ENCODE results near the gene NCS1. TPM values are rescaled to one million over a fixed set of nuclear protein-coding genes. Genes with fewer than 3 reads are reported as not detected.

Gene NCS1
- total RNA-seq, 2 experiments from 2014 or later = 0.17 TPM; not detected in 1

DNA sequence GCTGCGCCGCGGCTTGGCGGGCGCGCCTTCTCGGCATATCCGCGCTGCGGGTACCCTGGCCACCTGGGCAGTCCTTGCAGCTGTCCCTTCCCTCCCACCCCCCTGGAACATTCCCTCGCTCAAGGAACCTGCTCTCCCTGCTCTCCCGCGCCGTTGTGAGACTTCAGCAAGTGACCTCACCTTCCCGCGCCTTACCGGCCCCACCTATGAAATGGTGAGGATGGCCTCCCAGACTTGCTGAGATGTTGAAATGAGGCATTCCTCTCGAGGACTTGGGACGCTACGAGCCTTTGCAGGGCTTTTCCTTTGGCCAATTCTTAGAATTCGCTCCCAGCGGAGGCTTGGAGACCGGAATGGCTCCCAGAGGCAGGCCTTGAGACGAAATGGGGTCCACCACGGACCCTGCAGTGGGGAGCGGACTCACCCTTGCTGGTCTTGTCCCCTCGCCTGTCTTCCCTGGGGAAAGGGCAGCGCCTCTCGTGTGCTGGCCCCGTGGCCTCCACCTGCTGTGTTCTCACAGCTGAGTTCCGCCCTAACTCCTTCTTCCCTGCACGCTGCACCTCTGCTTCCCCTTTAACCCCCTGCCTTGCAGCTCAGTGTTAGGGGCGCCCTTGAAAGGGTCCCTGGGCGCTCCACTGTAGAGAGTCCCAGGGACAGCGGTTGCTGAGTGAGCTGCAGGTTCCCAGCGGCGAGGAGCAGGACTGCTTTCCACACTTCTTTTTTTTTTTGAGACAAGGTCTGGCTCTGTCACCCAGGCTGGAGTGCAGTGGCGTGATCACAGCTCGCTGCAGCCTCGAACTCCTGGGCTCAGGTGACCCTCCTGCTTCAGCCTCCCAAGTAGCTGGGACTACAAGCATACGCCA is 94.3 kb downstream of the NCS1 start:
- peaks cover 86% of the 10 kb centered on the region for H3K27me3 Mint-ChIP-seq
- H3K4me1 ChIP-seq (ENCODE audit: insufficient read depth, low read length) = no peaks in the 10 kb centered on the region
- no peak overlapping the region for H3K4me3 Mint-ChIP-seq
- no peak for DNase-seq
- intact Hi-C loops (cut with DNase I, micrococcal nuclease) = no loop called here
- H3K27me3 ChIP-seq (ENCODE audit: control insufficient read depth in 1 of 2, insufficient read depth in 2 of 2, low read length in 2 of 2) = peaks cover 50 to 78% of the 10 kb centered on the region in 2 experiments
- ChIA-PET POLR2A (no interaction called here), CTCF (no interaction called here)
- H3K9me3 Mint-ChIP-seq = no peaks in the 10 kb centered on the region
- no peaks in the 10 kb centered on the region for H3K36me3 Mint-ChIP-seq (ENCODE audit: low read depth)
- no peak overlapping the region for H3K4me3 ChIP-seq (ENCODE audit: low read length)
- H3K27ac ChIP-seq (ENCODE audit: low read depth in 1 of 2, low read length in 2 of 2) = no peak overlapping the region
- H3K36me3 ChIP-seq (ENCODE audit: insufficient read depth, low read length) = no peaks in the 10 kb centered on the region
- no peak for ATAC-seq (ENCODE audit: poor library complexity)
- peaks cover 0 to 8% of the 10 kb centered on the region in 2 experiments for H3K9me3 ChIP-seq (ENCODE audit: control insufficient read depth in 1 of 2, insufficient read depth in 1 of 2, low read length in 2 of 2)
- no peak overlapping the region for H3K27ac Mint-ChIP-seq
- peaks cover 12% of the 10 kb centered on the region for H3K4me1 Mint-ChIP-seq (ENCODE audit: low read depth)
- TF ChIP-seq CTCF (IDR thresholded peaks at IDR 0.05) = no peak

DNA sequence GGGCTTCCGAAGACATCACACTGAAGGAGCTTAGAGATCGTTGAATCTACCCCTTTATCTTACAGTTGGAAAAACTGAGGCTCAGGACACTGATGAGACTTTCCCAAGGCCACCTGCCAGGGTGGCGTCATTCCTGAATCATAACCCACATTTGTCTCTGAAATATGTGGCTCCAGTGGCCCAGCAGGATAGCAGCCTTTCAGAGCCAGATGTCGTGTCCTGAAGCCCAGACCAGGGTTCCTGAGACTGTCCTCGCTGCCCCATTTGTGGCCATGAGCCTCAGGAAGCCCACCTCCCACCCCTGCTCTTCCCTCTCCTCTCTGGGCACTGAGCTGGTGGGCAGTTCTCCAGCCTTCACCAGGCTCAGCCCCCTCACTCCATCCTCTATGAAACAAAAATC is 95.7 kb downstream of the NCS1 start:
- H3K4me1 ChIP-seq (ENCODE audit: insufficient read depth, low read length) = no peaks in the 10 kb centered on the region
- H3K9me3 ChIP-seq (ENCODE audit: control insufficient read depth in 1 of 2, insufficient read depth in 1 of 2, low read length in 2 of 2) = peaks cover 0 to 8% of the 10 kb centered on the region in 2 experiments
- Mint-ChIP-seq H3K9me3 (no peaks in the 10 kb centered on the region), H3K27me3 (peaks cover 83% of the 10 kb centered on the region), H3K4me3 (no peak overlapping the region), H3K27ac (no peak overlapping the region), H3K4me1 (ENCODE audit: low read depth) (peaks cover 12% of the 10 kb centered on the region), H3K36me3 (ENCODE audit: low read depth) (no peaks in the 10 kb centered on the region)
- no peak for DNase-seq
- H3K27ac ChIP-seq (ENCODE audit: low read depth in 1 of 2, low read length in 2 of 2) = no peak overlapping the region
- ATAC-seq (ENCODE audit: poor library complexity) = no peak
- H3K4me3 ChIP-seq (ENCODE audit: low read length) = no peak overlapping the region
- intact Hi-C loops (cut with DNase I, micrococcal nuclease) = no loop called here
- H3K36me3 ChIP-seq (ENCODE audit: insufficient read depth, low read length) = no peaks in the 10 kb centered on the region
- peaks cover 41 to 69% of the 10 kb centered on the region in 2 experiments for H3K27me3 ChIP-seq (ENCODE audit: control insufficient read depth in 1 of 2, insufficient read depth in 2 of 2, low read length in 2 of 2)
- ChIA-PET POLR2A (no interaction called here), CTCF (no interaction called here)
- TF ChIP-seq CTCF (IDR thresholded peaks at IDR 0.05) = no peak

DNA sequence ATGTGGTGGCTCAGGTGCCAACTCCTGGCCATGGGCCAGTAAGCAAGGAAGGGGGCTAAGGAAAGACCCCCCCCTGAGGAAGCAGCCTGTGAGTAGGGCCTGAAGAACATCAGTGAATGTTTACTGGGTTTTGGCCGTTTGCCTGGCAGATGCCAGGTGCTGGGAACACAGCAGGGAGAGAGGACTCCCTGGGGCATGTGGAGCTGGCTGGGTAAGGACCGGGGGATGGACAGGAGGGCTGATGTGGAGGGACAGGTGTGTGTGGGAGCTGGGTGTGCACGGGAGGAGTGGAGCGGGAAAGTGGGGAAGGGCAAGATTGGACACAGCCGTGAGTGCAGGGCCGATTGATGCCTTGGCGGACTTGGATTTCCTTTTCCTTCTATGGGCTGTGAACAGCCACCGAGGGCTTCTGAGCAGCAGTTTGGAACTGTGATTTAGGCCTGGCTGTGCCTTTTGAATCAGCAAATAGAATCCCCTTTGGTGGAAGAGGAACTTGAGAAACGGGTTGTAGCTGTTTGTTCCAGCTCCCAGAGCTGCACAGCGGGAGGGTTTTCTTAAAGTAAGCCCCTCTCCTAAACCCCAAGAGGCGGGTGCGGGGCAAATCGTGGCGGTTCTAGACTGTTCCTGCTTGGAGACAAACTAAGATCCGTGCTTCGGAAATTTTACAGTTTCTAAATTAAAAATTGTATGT is 96.5 kb downstream of the NCS1 start:
- no peak for DNase-seq
- ChIA-PET CTCF (no interaction called here), POLR2A (no interaction called here)
- ATAC-seq (ENCODE audit: poor library complexity) = no peak
- no peaks in the 10 kb centered on the region for H3K36me3 Mint-ChIP-seq (ENCODE audit: low read depth)
- peaks cover 0 to 8% of the 10 kb centered on the region in 2 experiments for H3K9me3 ChIP-seq (ENCODE audit: control insufficient read depth in 1 of 2, insufficient read depth in 1 of 2, low read length in 2 of 2)
- no peak overlapping the region for H3K27ac ChIP-seq (ENCODE audit: low read depth in 1 of 2, low read length in 2 of 2)
- no peak for TF ChIP-seq CTCF (IDR thresholded peaks at IDR 0.05)
- H3K27ac Mint-ChIP-seq = no peak overlapping the region
- H3K36me3 ChIP-seq (ENCODE audit: insufficient read depth, low read length) = no peaks in the 10 kb centered on the region
- no peak overlapping the region for H3K4me3 ChIP-seq (ENCODE audit: low read length)
- no peaks in the 10 kb centered on the region for H3K9me3 Mint-ChIP-seq
- intact Hi-C loops (cut with DNase I, micrococcal nuclease) = no loop called here
- peaks cover 12% of the 10 kb centered on the region for H3K4me1 Mint-ChIP-seq (ENCODE audit: low read depth)
- peaks cover 77% of the 10 kb centered on the region for H3K27me3 Mint-ChIP-seq
- no peaks in the 10 kb centered on the region for H3K4me1 ChIP-seq (ENCODE audit: insufficient read depth, low read length)
- no peak overlapping the region for H3K4me3 Mint-ChIP-seq
- H3K27me3 ChIP-seq (ENCODE audit: control insufficient read depth in 1 of 2, insufficient read depth in 2 of 2, low read length in 2 of 2) = peaks cover 37 to 62% of the 10 kb centered on the region in 2 experiments

All from CD4-positive, alpha-beta T cell (primary cell).